ENCODE results near the gene BRIP1.
A peak's percentile ranks its signal among the peaks of the same experiment; 100 is the strongest.

Gene BRIP1

DNA sequence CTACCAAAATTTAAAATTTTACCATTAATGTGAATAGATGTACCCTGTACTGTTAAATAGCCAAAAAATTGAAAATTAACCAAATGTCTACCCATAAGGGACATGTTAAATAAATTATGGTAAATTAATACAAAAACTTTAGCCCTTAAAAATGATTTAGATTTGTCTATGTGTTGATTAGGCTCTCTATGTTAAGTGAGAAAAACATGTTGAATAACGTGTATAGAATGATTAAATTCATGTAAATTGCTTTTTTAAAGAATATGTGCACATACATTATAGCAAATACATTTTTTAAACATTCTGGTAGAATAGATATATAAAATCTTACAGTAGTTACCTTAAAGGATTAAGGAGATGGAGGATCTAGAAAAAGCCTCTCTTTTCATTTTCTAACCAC, 59.5 kb downstream of the BRIP1 start:
- DNase-seq (ENCODE audit: extremely low read depth, insufficient read length): no peak
- H3K27me3 ChIP-seq (replicated peaks; ENCODE audit: control insufficient read depth, insufficient read depth, low read length): no peaks in the 10 kb centered on the region
- H3K36me3 ChIP-seq (ENCODE audit: control insufficient read depth, insufficient read depth, low read length): no peaks in the 10 kb centered on the region
- H3K4me3 ChIP-seq (replicated peaks; ENCODE audit: low read depth, low read length): no peak overlapping the region
- TF ChIP-seq, protein P1, sequence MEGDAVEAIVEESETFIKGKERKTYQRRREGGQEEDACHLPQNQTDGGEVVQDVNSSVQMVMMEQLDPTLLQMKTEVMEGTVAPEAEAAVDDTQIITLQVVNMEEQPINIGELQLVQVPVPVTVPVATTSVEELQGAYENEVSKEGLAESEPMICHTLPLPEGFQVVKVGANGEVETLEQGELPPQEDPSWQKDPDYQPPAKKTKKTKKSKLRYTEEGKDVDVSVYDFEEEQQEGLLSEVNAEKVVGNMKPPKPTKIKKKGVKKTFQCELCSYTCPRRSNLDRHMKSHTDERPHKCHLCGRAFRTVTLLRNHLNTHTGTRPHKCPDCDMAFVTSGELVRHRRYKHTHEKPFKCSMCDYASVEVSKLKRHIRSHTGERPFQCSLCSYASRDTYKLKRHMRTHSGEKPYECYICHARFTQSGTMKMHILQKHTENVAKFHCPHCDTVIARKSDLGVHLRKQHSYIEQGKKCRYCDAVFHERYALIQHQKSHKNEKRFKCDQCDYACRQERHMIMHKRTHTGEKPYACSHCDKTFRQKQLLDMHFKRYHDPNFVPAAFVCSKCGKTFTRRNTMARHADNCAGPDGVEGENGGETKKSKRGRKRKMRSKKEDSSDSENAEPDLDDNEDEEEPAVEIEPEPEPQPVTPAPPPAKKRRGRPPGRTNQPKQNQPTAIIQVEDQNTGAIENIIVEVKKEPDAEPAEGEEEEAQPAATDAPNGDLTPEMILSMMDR (IDR thresholded peaks at IDR 0.05; ENCODE audit: insufficient read depth, low read length, poor library complexity, severe bottlenecking): no peak

DNA sequence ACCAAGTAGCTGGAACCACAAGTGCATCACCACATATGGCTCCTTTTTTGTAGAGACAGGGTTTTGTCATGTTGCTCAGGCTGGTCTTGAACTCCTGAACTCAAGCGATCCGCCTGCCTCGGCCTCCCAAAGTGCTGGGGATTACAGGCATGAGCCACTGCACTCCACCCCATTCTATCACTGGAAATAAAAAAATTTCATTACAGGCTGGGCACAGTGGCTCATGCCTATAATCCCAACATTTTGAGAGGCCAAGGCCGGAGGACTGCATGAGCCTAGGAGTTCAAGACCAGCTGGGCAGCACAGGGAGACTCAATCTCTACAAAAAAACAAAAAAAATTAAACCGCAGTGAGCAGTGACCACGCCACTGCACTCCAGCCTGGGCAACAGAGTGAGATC, 60.1 kb downstream of the BRIP1 start:
- no peak for DNase-seq (ENCODE audit: extremely low read depth, insufficient read length)
- Histone ChIP-seq H3K36me3 (ENCODE audit: control insufficient read depth, insufficient read depth, low read length) (no peaks in the 10 kb centered on the region), H3K27me3 (replicated peaks; ENCODE audit: control insufficient read depth, insufficient read depth, low read length) (no peaks in the 10 kb centered on the region), H3K4me3 (replicated peaks; ENCODE audit: low read depth, low read length) (no peak overlapping the region)
- TF ChIP-seq, protein P1 (IDR thresholded peaks at IDR 0.05; ENCODE audit: insufficient read depth, low read length, poor library complexity, severe bottlenecking): no peak

DNA sequence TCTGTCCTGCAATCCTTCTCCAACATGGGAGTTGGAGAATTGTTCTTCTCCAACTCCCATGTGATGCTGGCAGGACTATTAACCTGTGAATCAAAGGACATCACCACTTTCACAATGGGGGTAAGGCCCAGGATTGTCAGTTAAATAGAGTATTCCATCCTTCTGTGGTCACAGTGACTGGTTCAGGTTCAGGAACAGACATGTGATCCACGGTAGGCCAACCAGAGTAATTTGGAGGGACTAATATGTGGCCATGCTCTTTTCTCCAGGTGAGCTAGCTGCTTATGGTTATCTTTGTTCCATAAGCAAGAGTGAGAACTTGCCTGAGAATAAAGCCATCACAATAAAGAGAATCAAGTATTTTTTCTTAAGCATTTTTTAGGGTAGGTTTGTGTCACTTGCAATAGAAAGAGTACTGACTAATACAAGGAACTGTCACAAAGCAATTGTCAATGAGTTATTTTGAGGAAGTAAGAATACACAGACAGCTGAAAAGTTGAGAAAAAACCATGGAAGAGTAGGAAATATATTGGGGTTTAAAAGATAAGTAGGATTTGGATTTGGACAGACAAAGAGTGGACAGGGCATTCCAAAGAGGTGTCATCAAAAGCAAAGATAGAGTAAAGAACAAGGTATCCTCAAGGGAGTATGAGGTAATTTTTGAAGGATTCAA, 63.4 kb downstream of the BRIP1 start:
- Histone ChIP-seq H3K36me3 (ENCODE audit: control insufficient read depth, insufficient read depth, low read length) (no peaks in the 10 kb centered on the region), H3K27me3 (replicated peaks; ENCODE audit: control insufficient read depth, insufficient read depth, low read length) (no peaks in the 10 kb centered on the region), H3K4me3 (replicated peaks; ENCODE audit: low read depth, low read length) (no peak overlapping the region)
- TF ChIP-seq, protein P1 (IDR thresholded peaks at IDR 0.05; ENCODE audit: insufficient read depth, low read length, poor library complexity, severe bottlenecking): no peak
- peak; percentile 25 for DNase-seq (ENCODE audit: extremely low read depth, insufficient read length)

DNA sequence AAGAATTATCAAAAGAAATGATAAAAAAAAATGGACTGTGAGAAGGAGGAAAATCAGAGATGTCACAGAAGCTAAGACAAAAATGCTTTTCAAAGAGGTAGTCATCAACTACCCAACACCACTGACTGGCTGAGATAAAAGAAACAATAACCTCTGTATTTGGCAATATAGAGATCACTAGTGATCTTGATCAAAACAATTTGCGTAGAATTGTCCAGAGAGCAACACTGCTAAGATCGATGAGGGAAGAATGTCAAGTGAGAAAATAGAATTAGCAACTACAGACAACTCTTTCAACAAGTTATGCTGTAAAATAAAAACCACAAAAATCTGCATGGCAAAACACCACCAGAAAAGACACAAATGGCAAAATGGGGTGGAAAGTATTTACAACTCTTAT, 66.0 kb downstream of the BRIP1 start:
- H3K36me3 ChIP-seq (ENCODE audit: control insufficient read depth, insufficient read depth, low read length): no peaks in the 10 kb centered on the region
- TF ChIP-seq, protein P1 (IDR thresholded peaks at IDR 0.05; ENCODE audit: insufficient read depth, low read length, poor library complexity, severe bottlenecking): no peak
- no peaks in the 10 kb centered on the region for H3K27me3 ChIP-seq (replicated peaks; ENCODE audit: control insufficient read depth, insufficient read depth, low read length)

DNA sequence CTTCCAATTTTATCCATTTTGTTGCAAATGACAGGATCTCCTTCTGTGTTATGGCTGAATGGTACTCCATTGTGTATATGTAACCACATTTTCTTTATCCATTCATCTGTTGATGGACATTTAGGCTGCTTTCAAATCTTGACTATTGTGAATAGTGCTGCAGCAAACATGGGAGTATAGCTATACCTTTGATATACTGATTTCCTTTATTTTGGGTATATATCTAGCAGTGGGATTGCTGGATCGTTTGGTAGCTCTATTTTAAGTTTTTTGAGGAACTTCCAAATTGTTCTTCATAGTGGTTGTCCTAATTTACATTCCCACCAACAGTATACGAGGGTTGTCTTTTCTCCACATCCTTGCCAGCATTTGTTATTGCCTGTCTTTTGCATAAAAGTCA, 67.8 kb downstream of the BRIP1 start:
- no peak for DNase-seq (ENCODE audit: extremely low read depth, insufficient read length)
- H3K27me3 ChIP-seq (replicated peaks; ENCODE audit: control insufficient read depth, insufficient read depth, low read length): no peaks in the 10 kb centered on the region
- TF ChIP-seq, protein P1 (IDR thresholded peaks at IDR 0.05; ENCODE audit: insufficient read depth, low read length, poor library complexity, severe bottlenecking): no peak
- H3K4me3 ChIP-seq (replicated peaks; ENCODE audit: low read depth, low read length): no peak overlapping the region
- no peaks in the 10 kb centered on the region for H3K36me3 ChIP-seq (ENCODE audit: control insufficient read depth, insufficient read depth, low read length)

More for the DNA sequence above, 66.0 kb downstream of the BRIP1 start:
- DNase-seq (ENCODE audit: extremely low read depth, insufficient read length): no peak
- H3K4me3 ChIP-seq (replicated peaks; ENCODE audit: low read depth, low read length): no peak overlapping the region

DNA sequence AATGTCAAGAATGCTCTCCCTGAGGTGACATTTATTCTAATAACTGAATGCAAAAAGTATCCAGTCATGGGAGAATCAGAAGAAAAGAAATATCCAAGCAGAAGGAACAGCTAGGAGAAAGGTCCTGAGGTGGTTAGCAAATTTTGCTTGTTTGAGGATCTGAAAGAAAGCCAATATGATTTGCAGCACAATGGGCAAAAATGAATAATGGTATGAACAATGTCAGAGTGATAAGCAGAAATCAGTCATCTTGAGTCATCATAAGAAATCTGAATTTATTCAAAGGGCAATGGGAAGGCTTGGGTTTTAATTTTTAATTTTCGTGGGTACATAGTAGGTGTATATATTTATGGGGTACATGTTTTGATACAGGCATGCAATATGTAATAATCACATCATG, 68.5 kb downstream of the BRIP1 start:
- no peak for DNase-seq (ENCODE audit: extremely low read depth, insufficient read length)
- H3K36me3 ChIP-seq (ENCODE audit: control insufficient read depth, insufficient read depth, low read length): no peaks in the 10 kb centered on the region
- H3K27me3 ChIP-seq (replicated peaks; ENCODE audit: control insufficient read depth, insufficient read depth, low read length): no peaks in the 10 kb centered on the region
- TF ChIP-seq, protein P1 (IDR thresholded peaks at IDR 0.05; ENCODE audit: insufficient read depth, low read length, poor library complexity, severe bottlenecking): no peak
- H3K4me3 ChIP-seq (replicated peaks; ENCODE audit: low read depth, low read length): no peak overlapping the region

Data from GM06990 (cell line).